Measurements from ENCODE around the gene MAGI1.

DNA sequence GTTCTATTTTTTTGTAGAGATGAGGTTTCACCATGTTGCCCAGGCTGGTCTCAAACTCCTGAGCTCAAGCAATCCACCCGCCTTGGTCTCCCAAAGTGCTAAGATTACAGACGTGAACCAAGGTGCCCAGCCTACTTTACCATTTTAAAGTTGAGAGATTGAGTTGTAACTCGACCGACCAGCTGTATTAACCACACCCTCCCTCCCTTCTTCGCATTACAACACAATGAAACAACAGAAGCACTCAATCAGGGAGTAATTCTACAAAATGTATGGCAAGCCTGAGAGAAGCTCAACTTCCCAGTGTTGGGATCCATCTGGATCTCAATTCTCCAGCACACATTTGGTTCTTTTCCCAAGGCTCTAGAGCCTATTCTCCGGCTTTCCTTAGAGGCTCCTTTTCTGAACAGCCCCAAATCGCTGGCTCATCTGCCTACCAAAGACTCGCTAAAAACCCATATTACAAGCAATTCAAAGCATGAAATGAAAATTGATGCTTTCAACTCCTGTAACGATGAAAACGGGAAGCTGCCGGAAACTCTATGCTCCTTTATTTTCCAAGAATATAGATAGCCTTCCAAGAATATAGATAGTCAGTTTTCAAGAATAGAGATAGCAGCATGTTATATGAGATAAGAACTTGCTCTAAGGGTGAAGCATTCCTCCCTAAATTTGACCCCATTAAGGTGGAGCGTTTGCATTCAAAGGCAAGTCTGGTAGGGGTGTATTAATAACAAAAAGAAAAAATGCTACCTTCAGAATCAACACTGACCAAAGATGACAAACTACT is 450.9 kb downstream of the MAGI1 start:
- TF ChIP-seq, protein P1, sequence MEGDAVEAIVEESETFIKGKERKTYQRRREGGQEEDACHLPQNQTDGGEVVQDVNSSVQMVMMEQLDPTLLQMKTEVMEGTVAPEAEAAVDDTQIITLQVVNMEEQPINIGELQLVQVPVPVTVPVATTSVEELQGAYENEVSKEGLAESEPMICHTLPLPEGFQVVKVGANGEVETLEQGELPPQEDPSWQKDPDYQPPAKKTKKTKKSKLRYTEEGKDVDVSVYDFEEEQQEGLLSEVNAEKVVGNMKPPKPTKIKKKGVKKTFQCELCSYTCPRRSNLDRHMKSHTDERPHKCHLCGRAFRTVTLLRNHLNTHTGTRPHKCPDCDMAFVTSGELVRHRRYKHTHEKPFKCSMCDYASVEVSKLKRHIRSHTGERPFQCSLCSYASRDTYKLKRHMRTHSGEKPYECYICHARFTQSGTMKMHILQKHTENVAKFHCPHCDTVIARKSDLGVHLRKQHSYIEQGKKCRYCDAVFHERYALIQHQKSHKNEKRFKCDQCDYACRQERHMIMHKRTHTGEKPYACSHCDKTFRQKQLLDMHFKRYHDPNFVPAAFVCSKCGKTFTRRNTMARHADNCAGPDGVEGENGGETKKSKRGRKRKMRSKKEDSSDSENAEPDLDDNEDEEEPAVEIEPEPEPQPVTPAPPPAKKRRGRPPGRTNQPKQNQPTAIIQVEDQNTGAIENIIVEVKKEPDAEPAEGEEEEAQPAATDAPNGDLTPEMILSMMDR (IDR thresholded peaks at IDR 0.05), result no peak
- TF ChIP-seq EZH2 (IDR thresholded peaks at IDR 0.05; ENCODE audit: borderline replicate concordance, insufficient read depth, low read depth, low read length, poor library complexity, severe bottlenecking), result no peak
